Neural cell (in vitro differentiated cells): Measurements from ENCODE around the gene OR1J1. TPM values are rescaled to one million over a fixed set of nuclear protein-coding genes. Genes with fewer than 3 reads are reported as not detected.

ENCODE experiments used
- H2AFZ ChIP-seq: fragments of 200-600, 300-800 bp; sonication (generic), shearing (Covaris generic); 2 replicates; pipeline ENCODE4 v1.6.0; 2014; ENCODE audit warnings: low read depth, mild to moderate bottlenecking, antibody characterized with exemption, low read length, moderate library complexity
- H3F3A ChIP-seq: fragments of 200-600 bp; shearing (Covaris generic); 2 replicates; pipeline ENCODE4 v1.6.1; 2016; ENCODE audit warnings: mild to moderate bottlenecking, moderate library complexity, mixed read lengths, antibody characterized with exemption, low read length; ENCODE audit not compliant: insufficient read depth, poor library complexity, severe bottlenecking
- H3K27ac ChIP-seq: fragments of 200-600, 300-800 bp; sonication (generic), shearing (Covaris generic); 2 replicates; pipeline ENCODE4 v1.5.1; 2014; ENCODE audit warnings: mild to moderate bottlenecking, low read length, moderate library complexity
- H3K27me3 ChIP-seq: fragments of 300-800, 200-600 bp; sonication (generic), shearing (Covaris generic); 2 replicates; pipeline ENCODE4 v1.6.0; 2014; ENCODE audit warnings: mild to moderate bottlenecking, low read depth, low read length, moderate library complexity; ENCODE audit not compliant: insufficient read depth
- H3K36me3 ChIP-seq: fragments of 300-800, 200-600 bp; sonication (generic), shearing (Covaris generic); 2 replicates; pipeline ENCODE4 v1.5.1; 2014; ENCODE audit warnings: mild to moderate bottlenecking, antibody characterized with exemption, low read length, moderate library complexity; ENCODE audit not compliant: insufficient read depth
- H3K4me2 ChIP-seq: fragments of 300-800, 200-600 bp; sonication (generic), shearing (Covaris generic); 2 replicates; pipeline ENCODE4 v1.6.0; 2014; ENCODE audit warnings: mild to moderate bottlenecking, low read length
- H3K4me3 ChIP-seq: fragments of 300-800, 200-600 bp; sonication (generic), shearing (Covaris generic); 2 replicates; pipeline ENCODE4 v1.5.1; 2014; ENCODE audit warnings: mild to moderate bottlenecking, low read length, moderate library complexity
- H3K79me2 ChIP-seq: fragments of 200-600 bp; shearing (Covaris generic); replicated peaks from 2 replicates; pipeline ENCODE4 v1.6.0; 2014; ENCODE audit warnings: mild to moderate bottlenecking, low read length, moderate library complexity; ENCODE audit not compliant: insufficient read depth
- H3K9ac ChIP-seq: fragments of 300-800, 200-600 bp; sonication (generic), shearing (Covaris generic); 2 replicates; pipeline ENCODE4 v1.6.1; 2016; ENCODE audit warnings: mild to moderate bottlenecking, low read length, mixed read lengths
- H3K9me2 ChIP-seq: fragments of 200-600 bp; shearing (Covaris generic); 2 replicates; pipeline ENCODE4 v1.6.1; 2016; ENCODE audit warnings: mild to moderate bottlenecking, low read length, mixed read lengths; ENCODE audit not compliant: insufficient read depth
- H3K9me3 ChIP-seq: fragments of 200-600, 300-800 bp; sonication (generic), shearing (Covaris generic); 2 replicates; pipeline ENCODE4 v1.6.1; 2016; ENCODE audit warnings: mild to moderate bottlenecking, mixed run types, low read length, moderate library complexity, mixed read lengths
- H4K20me1 ChIP-seq: fragments of 200-600 bp; shearing (Covaris generic); 2 replicates; pipeline ENCODE4 v1.6.1; 2016; ENCODE audit warnings: mild to moderate bottlenecking, mixed run types; ENCODE audit not compliant: insufficient read depth
- EP300 ChIP-seq: fragments of 450-650 bp; conservative IDR thresholded peaks from 2 replicates; pipeline ENCODE4 v1.6.1; 2014; ENCODE audit warnings: antibody characterized with exemption, mild to moderate bottlenecking, moderate library complexity; ENCODE audit not compliant: poor library complexity, severe bottlenecking
- EZH2 ChIP-seq: fragments of 200-600, 300-800 bp; shearing (Covaris generic), sonication (generic); IDR thresholded peaks from 2 replicates; pipeline ENCODE4 v1.6.1; 2014; ENCODE audit warnings: antibody characterized with exemption, low read length, borderline replicate concordance, mild to moderate bottlenecking; ENCODE audit not compliant: insufficient read depth, poor library complexity, severe bottlenecking
- MXI1 ChIP-seq: fragments of 450-650 bp; conservative IDR thresholded peaks from 2 replicates; pipeline ENCODE4 v1.6.1; 2014; ENCODE audit warnings: antibody characterized with exemption, mild to moderate bottlenecking; ENCODE audit not compliant: poor library complexity, severe bottlenecking
- POLR2AphosphoS5 ChIP-seq: IDR thresholded peaks from 2 replicates; pipeline ENCODE4 v1.6.1; 2012
- RAD21 ChIP-seq: fragments of 450-650 bp; conservative IDR thresholded peaks from 2 replicates; pipeline ENCODE4 v1.6.1; 2014; ENCODE audit warnings: antibody characterized with exemption, mild to moderate bottlenecking, moderate library complexity
- REST ChIP-seq: IDR thresholded peaks from 2 replicates; pipeline ENCODE4 v1.6.1; 2012; ENCODE audit warnings: borderline replicate concordance
- SMC3 ChIP-seq: fragments of 450-650 bp; conservative IDR thresholded peaks from 2 replicates; pipeline ENCODE4 v1.6.1; 2014; ENCODE audit warnings: antibody characterized with exemption, mild to moderate bottlenecking, moderate library complexity; ENCODE audit not compliant: poor library complexity
- TAF1 ChIP-seq: IDR thresholded peaks from 2 replicates; pipeline ENCODE4 v1.6.1; 2012; ENCODE audit warnings: low read depth
- polyA plus RNA-seq: library from polyadenylated mRNA; depleted of rRNA; stranded (reverse); fragments of >200 nt; gene quantifications from 2 replicates; pipeline ENCODE4 v1.2.3, GENCODE V29; 2014
- TF ChIP-seq, protein P1 (sequence below): fragments of 450-650 bp; IDR thresholded peaks from 2 replicates; pipeline ENCODE4 v1.5.1; 2014; ENCODE audit warnings: antibody characterized with exemption, mild to moderate bottlenecking, moderate library complexity; ENCODE audit not compliant: poor library complexity, severe bottlenecking

Gene OR1J1
- polyA plus RNA-seq, 1 donor from 2014 or later: not detected

DNA sequence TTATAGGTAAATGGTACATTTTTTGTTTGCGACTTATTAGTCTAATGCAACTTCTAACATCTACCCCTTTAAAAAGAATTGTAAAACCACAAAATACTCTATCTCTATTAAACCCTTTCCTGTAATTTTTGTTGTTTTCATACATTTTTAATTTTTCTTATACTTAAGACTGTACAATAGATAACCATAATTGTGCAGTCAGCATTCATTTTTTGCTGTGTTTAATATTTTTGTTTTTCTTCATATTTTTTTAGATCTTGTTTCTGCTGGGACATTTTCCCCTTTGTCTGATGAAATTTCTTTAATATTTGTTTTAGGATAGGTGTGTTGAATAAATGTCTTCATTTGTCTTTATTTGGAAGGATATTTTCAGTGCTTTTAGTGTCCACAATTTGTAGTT, 19.9 kb downstream of the OR1J1 start (continued):
- TF ChIP-seq, protein P1, sequence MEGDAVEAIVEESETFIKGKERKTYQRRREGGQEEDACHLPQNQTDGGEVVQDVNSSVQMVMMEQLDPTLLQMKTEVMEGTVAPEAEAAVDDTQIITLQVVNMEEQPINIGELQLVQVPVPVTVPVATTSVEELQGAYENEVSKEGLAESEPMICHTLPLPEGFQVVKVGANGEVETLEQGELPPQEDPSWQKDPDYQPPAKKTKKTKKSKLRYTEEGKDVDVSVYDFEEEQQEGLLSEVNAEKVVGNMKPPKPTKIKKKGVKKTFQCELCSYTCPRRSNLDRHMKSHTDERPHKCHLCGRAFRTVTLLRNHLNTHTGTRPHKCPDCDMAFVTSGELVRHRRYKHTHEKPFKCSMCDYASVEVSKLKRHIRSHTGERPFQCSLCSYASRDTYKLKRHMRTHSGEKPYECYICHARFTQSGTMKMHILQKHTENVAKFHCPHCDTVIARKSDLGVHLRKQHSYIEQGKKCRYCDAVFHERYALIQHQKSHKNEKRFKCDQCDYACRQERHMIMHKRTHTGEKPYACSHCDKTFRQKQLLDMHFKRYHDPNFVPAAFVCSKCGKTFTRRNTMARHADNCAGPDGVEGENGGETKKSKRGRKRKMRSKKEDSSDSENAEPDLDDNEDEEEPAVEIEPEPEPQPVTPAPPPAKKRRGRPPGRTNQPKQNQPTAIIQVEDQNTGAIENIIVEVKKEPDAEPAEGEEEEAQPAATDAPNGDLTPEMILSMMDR: no peak

- Histone ChIP-seq H3K9ac (no peak overlapping the region), H3K27me3 (no peaks in the 10 kb centered on the region), H3K79me2 (no peaks in the 10 kb centered on the region), H3K4me2 (no peak overlapping the region), H3K9me3 (no peaks in the 10 kb centered on the region), H3K4me3 (no peak overlapping the region), H3K36me3 (no peaks in the 10 kb centered on the region), H4K20me1 (no peaks in the 10 kb centered on the region), H3K9me2 (no peaks in the 10 kb centered on the region), H2AFZ (no peak overlapping the region), H3K27ac (no peak overlapping the region), H3F3A (no peaks in the 10 kb centered on the region)
- no peak for TF ChIP-seq MXI1
- TF ChIP-seq SMC3: no peak
- TF ChIP-seq REST: no peak
- TF ChIP-seq EZH2: no peak
- TF ChIP-seq TAF1: no peak
- no peak for TF ChIP-seq RAD21
- TF ChIP-seq, protein P1: no peak
- TF ChIP-seq EP300: no peak
- TF ChIP-seq POLR2AphosphoS5: no peak
These were observed 21.6 kb downstream of the OR1J1 start for GRCh38 chr9:122456123-122456522.

DNA sequence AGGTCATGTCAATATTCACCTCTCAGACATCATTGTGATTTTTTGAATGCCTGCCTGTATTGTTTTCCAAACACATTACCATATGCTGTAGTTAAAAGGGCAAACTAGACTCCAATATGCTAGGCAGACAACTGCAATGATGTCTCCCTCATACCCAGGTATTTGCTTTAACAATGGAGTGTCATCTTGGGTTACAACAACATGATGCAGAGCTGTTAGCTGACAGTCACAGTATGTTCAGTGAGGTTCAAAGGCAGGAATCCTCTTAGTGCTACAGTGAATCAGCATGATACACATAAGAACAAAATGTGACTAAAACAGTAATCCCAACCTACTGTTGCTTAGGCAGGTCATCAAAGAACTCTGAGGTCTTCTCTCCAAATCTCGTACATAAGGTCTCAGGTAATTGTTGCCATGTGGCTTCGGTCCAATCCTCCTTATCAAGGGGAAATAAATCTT, 24.0 kb downstream of the OR1J1 start:
- no peaks in the 10 kb centered on the region for H3K27me3 ChIP-seq
- no peaks in the 10 kb centered on the region for H3K79me2 ChIP-seq
- no peaks in the 10 kb centered on the region for H3K36me3 ChIP-seq
- no peaks in the 10 kb centered on the region for H4K20me1 ChIP-seq
- H3K9me3 ChIP-seq: no peaks in the 10 kb centered on the region
- H3K4me3 ChIP-seq: no peak overlapping the region
- no peak overlapping the region for H3K4me2 ChIP-seq
- TF ChIP-seq POLR2AphosphoS5 (no peak), RAD21 (no peak), SMC3 (no peak), EP300 (no peak), TAF1 (no peak), MXI1 (no peak), EZH2 (no peak), REST (no peak)
- TF ChIP-seq, protein P1: no peak
- no peaks in the 10 kb centered on the region for H3K9me2 ChIP-seq
- H2AFZ ChIP-seq: no peak overlapping the region
- H3F3A ChIP-seq: no peaks in the 10 kb centered on the region
- no peak overlapping the region for H3K27ac ChIP-seq
- H3K9ac ChIP-seq: no peak overlapping the region
